Measurements from ENCODE around the gene CLDN19. TPM values are rescaled to one million over a fixed set of nuclear protein-coding genes. Genes with fewer than 3 reads are reported as not detected.

Gene CLDN19
- total and polyA plus RNA-seq, 2 of the 8 experiments (the other 6 are each of a cell fraction or from before 2014, with no cell fraction given): 9.7 to 17.2 TPM

- TF ChIP-seq CHD7 (IDR thresholded peaks at IDR 0.05; ENCODE audit: insufficient replicate concordance, low read length) (no peak), SP1 (IDR thresholded peaks at IDR 0.05; ENCODE audit: low read depth, low read length) (no peak), MAFK (IDR thresholded peaks at IDR 0.05; ENCODE audit: low read depth, low read length) (no peak), POU5F1 (IDR thresholded peaks at IDR 0.05; ENCODE audit: low read depth, low read length) (no peak), ASH2L (IDR thresholded peaks at IDR 0.05; ENCODE audit: low read length) (no peak), CTBP2 (IDR thresholded peaks at IDR 0.05; ENCODE audit: borderline replicate concordance, insufficient read depth, insufficient read length, low read length) (no peak), BRCA1 (IDR thresholded peaks at IDR 0.05; ENCODE audit: low read depth, low read length) (no peak), JUN (IDR thresholded peaks at IDR 0.05; ENCODE audit: low read depth, low read length) (no peak), BCL11A (IDR thresholded peaks at IDR 0.05; ENCODE audit: low read depth in 2 of 2, low read length in 2 of 2) (no peak)
Measured at GRCh38 chr1:42734201-42735035, 5.6 kb downstream of the CLDN19 start (continued).

Data from H1 (cell line).